Osteocyte (in vitro differentiated cells): ENCODE measurements around the gene TTLL10. TPM values are rescaled to one million over a fixed set of nuclear protein-coding genes. Genes with fewer than 3 reads are reported as not detected.
"Not testable (repeated sequence)": the region's sequence is repeated elsewhere in the genome, so short reads cannot be mapped to it uniquely, and the experiment has no call there.

Experiments used
- DNase-seq: peaks from one replicate; pipeline ENCODE4 v3.0.0; 2021; ENCODE audit warnings: mixed read lengths; ENCODE audit not compliant: unreplicated experiment; ENCODE audit errors: extremely low spot score
- H3K27ac Mint-ChIP-seq: one replicate; pipeline ENCODE4 v1.8.0; 2021; ENCODE audit warnings: mild to moderate bottlenecking, mixed read lengths; ENCODE audit not compliant: unreplicated experiment
- H3K27me3 Mint-ChIP-seq: one replicate; pipeline ENCODE4 v1.8.0; 2021; ENCODE audit warnings: mixed read lengths; ENCODE audit not compliant: unreplicated experiment
- H3K36me3 Mint-ChIP-seq: one replicate; pipeline ENCODE4 v1.8.0; 2021; ENCODE audit warnings: mixed read lengths; ENCODE audit not compliant: unreplicated experiment
- H3K4me1 Mint-ChIP-seq: one replicate; pipeline ENCODE4 v1.8.0; 2021; ENCODE audit warnings: mixed read lengths; ENCODE audit not compliant: unreplicated experiment
- H3K4me3 Mint-ChIP-seq: one replicate; pipeline ENCODE4 v1.8.0; 2021; ENCODE audit warnings: mild to moderate bottlenecking, moderate library complexity, mixed read lengths; ENCODE audit not compliant: unreplicated experiment
- H3K9me3 Mint-ChIP-seq: one replicate; pipeline ENCODE4 v1.8.0; 2021; ENCODE audit warnings: mixed read lengths; ENCODE audit not compliant: unreplicated experiment
- CTCF ChIP-seq: fragments of 200-600 bp; sonication (generic); IDR thresholded peaks from 2 replicates; pipeline ENCODE4 v1.5.0; 2021; ENCODE audit warnings: antibody characterized with exemption, mild to moderate bottlenecking, moderate library complexity
- total RNA-seq: library from RNA; stranded (reverse); gene quantifications from 2 replicates; pipeline ENCODE4 v1.2.1, GENCODE V29; 2021

The TTLL10 gene
- total RNA-seq, 1 donor from 2014 or later = not detected

- no peaks in the 10 kb centered on the region for H3K36me3 Mint-ChIP-seq
- H3K4me1 Mint-ChIP-seq = peaks cover 3% of the 10 kb centered on the region
- peaks cover 12% of the 10 kb centered on the region for H3K9me3 Mint-ChIP-seq
- H3K27ac Mint-ChIP-seq = no peak overlapping the region
- TF ChIP-seq CTCF = no peak
- H3K4me3 Mint-ChIP-seq = no peak overlapping the region
- peaks cover 2% of the 10 kb centered on the region for H3K27me3 Mint-ChIP-seq
- no peak for DNase-seq
Measured at GRCh38 chr1:1149416-1149815, 24.3 kb upstream of the TTLL10 start.

GRCh38 chr1:1150100-1150499 lies 23.6 kb upstream of the TTLL10 start:
- H3K4me3 Mint-ChIP-seq = no peak overlapping the region
- no peak for DNase-seq
- no peak overlapping the region for H3K27ac Mint-ChIP-seq
- H3K9me3 Mint-ChIP-seq = peaks cover 12% of the 10 kb centered on the region
- peaks cover 2% of the 10 kb centered on the region for H3K27me3 Mint-ChIP-seq
- H3K4me1 Mint-ChIP-seq = peaks cover 3% of the 10 kb centered on the region
- no peaks in the 10 kb centered on the region for H3K36me3 Mint-ChIP-seq
- no peak for TF ChIP-seq CTCF

GRCh38 chr1:1151306-1151705 lies 22.4 kb upstream of the TTLL10 start:
- Mint-ChIP-seq H3K27ac (no peak overlapping the region), H3K4me1 (peaks cover 3% of the 10 kb centered on the region), H3K9me3 (peaks cover 12% of the 10 kb centered on the region), H3K4me3 (no peak overlapping the region), H3K36me3 (no peaks in the 10 kb centered on the region), H3K27me3 (peaks cover 2% of the 10 kb centered on the region)
- DNase-seq = no peak
- TF ChIP-seq CTCF = no peak

- not testable (repeated sequence) for H3K4me3 Mint-ChIP-seq, DNase-seq, H3K4me1 Mint-ChIP-seq, H3K27ac Mint-ChIP-seq, H3K27me3 Mint-ChIP-seq, H3K36me3 Mint-ChIP-seq
- H3K9me3 Mint-ChIP-seq = peaks cover 12% of the 10 kb centered on the region
Measured at GRCh38 chr1:1152431-1152830, 21.2 kb upstream of the TTLL10 start.

GRCh38 chr1:1153215-1153614 lies 20.5 kb upstream of the TTLL10 start:
- not testable (repeated sequence) for H3K4me1 Mint-ChIP-seq, H3K27me3 Mint-ChIP-seq, H3K27ac Mint-ChIP-seq, H3K4me3 Mint-ChIP-seq, DNase-seq, H3K36me3 Mint-ChIP-seq
- peaks cover 12% of the 10 kb centered on the region for H3K9me3 Mint-ChIP-seq

- Mint-ChIP-seq H3K27ac (no peak overlapping the region), H3K4me1 (peaks cover 3% of the 10 kb centered on the region), H3K9me3 (peaks cover 12% of the 10 kb centered on the region), H3K27me3 (no peaks in the 10 kb centered on the region), H3K4me3 (no peak overlapping the region), H3K36me3 (no peaks in the 10 kb centered on the region)
- no peak for DNase-seq
- TF ChIP-seq CTCF = no peak
Measured at GRCh38 chr1:1153874-1154273, 19.8 kb upstream of the TTLL10 start.
